Measurements from ENCODE around the gene ATP13A3.

DNA sequence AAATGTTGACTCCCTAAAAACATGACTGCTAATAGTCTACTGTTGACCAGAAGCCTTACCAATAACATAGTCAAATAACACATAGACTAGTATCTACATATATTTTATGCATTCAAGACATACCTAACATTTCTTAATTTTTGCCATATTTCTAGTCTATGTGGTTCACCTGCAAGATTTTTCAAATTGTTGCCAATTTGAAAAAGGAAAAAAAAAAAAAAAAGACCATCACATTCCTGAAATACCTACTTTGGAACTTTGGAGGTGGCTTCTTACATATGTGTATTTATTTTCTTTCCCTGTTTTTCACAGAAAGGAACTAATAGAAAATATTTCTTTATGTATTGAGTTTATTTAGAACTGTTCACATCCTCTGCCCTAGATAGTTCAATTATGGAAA is 13.4 kb upstream of the ATP13A3 start:
- TF ChIP-seq POLR2AphosphoS5 (IDR thresholded peaks at IDR 0.05; ENCODE audit: low read length) (no peak), POLR2A (IDR thresholded peaks at IDR 0.05; ENCODE audit: low read depth, low read length) (no peak), ZNF622 (IDR thresholded peaks at IDR 0.05) (no peak), FOS (IDR thresholded peaks at IDR 0.05; ENCODE audit: borderline replicate concordance, extremely low read depth, insufficient read length) (no peak), RFX5 (IDR thresholded peaks at IDR 0.05; ENCODE audit: low read depth, low read length) (no peak), SP1 (IDR thresholded peaks at IDR 0.05; ENCODE audit: low read depth, low read length) (no peak), SUZ12 (IDR thresholded peaks at IDR 0.05; ENCODE audit: unreplicated experiment) (no peak), POLR2AphosphoS2 (IDR thresholded peaks at IDR 0.05; ENCODE audit: low read depth, low read length) (no peak), SREBF2 (IDR thresholded peaks at IDR 0.05; ENCODE audit: low read length) (no peak), YY1 (IDR thresholded peaks at IDR 0.05; ENCODE audit: low read depth, low read length) (no peak), ZSCAN29 (IDR thresholded peaks at IDR 0.05) (no peak)
- TF ChIP-seq, protein P1, sequence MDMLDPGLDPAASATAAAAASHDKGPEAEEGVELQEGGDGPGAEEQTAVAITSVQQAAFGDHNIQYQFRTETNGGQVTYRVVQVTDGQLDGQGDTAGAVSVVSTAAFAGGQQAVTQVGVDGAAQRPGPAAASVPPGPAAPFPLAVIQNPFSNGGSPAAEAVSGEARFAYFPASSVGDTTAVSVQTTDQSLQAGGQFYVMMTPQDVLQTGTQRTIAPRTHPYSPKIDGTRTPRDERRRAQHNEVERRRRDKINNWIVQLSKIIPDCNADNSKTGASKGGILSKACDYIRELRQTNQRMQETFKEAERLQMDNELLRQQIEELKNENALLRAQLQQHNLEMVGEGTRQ (IDR thresholded peaks at IDR 0.05; ENCODE audit: borderline replicate concordance, low read depth, low read length), result no peak
- TF ChIP-seq, protein P2, sequence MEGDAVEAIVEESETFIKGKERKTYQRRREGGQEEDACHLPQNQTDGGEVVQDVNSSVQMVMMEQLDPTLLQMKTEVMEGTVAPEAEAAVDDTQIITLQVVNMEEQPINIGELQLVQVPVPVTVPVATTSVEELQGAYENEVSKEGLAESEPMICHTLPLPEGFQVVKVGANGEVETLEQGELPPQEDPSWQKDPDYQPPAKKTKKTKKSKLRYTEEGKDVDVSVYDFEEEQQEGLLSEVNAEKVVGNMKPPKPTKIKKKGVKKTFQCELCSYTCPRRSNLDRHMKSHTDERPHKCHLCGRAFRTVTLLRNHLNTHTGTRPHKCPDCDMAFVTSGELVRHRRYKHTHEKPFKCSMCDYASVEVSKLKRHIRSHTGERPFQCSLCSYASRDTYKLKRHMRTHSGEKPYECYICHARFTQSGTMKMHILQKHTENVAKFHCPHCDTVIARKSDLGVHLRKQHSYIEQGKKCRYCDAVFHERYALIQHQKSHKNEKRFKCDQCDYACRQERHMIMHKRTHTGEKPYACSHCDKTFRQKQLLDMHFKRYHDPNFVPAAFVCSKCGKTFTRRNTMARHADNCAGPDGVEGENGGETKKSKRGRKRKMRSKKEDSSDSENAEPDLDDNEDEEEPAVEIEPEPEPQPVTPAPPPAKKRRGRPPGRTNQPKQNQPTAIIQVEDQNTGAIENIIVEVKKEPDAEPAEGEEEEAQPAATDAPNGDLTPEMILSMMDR (IDR thresholded peaks at IDR 0.05 in 2 of 3, conservative IDR thresholded peaks at IDR 0.05 in 1 of 3; ENCODE audit: control insufficient read depth in 2 of 3, extremely low read depth in 1 of 3, insufficient read depth in 1 of 3, low read depth in 3 of 3, low read length in 3 of 3), result no peak
- TF ChIP-seq, protein P3, sequence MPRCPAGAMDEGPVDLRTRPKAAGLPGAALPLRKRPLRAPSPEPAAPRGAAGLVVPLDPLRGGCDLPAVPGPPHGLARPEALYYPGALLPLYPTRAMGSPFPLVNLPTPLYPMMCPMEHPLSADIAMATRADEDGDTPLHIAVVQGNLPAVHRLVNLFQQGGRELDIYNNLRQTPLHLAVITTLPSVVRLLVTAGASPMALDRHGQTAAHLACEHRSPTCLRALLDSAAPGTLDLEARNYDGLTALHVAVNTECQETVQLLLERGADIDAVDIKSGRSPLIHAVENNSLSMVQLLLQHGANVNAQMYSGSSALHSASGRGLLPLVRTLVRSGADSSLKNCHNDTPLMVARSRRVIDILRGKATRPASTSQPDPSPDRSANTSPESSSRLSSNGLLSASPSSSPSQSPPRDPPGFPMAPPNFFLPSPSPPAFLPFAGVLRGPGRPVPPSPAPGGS (IDR thresholded peaks at IDR 0.05; ENCODE audit: borderline replicate concordance, insufficient read depth, low read depth, low read length, poor library complexity, severe bottlenecking), result no peak
